ENCODE results near the gene COLEC12. TPM values are rescaled to one million over a fixed set of nuclear protein-coding genes. Genes with fewer than 3 reads are reported as not detected.

COLEC12 gene
- total RNA-seq, 2 donors from 2014 or later, result not detected

DNA sequence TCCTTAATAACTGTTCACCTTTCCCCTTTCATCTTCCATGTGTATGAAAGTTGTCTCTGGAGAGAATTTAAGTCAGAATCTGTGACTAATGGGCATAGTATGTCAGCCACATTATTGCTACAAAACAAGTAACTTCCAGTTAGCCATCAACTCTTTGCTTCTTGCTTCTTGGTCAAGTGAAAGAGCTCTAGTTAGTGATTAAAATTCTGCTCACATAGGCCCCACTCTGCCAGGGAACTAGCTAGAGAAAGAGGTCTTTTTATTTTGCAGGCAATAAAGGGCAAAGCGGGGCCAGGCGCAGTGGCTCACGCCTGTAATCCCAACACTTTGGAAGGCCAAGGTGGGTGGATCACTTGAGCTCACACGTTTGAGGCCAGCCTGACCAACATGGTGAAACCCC is 64.6 kb downstream of the COLEC12 start:
- DNase-seq (ENCODE audit: low spot score in 2 of 2), result no peak
- Mint-ChIP-seq H3K36me3 (no peaks in the 10 kb centered on the region), H3K9me3 (no peaks in the 10 kb centered on the region), H3K27ac (no peak overlapping the region)
- ATAC-seq, result no peak

DNA sequence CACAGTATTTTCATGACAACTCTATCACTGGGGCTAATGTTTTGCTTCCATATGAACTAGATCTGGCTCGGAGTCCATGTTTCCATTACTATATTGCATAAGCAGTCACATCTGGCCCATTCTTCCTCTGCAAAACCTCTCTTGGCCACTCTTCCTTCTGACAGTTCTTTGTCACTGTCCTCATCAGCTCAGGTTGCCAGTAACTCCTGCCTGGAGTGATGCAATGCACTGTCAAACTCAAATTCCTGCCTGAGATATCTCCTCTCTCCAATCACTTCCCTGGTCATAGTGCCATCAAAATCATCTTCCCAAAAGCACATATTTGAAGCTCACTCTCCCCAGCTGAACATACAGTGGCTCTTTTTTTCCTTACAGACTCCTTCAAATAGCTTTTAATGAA is 66.1 kb downstream of the COLEC12 start:
- ATAC-seq (no peak), DNase-seq (ENCODE audit: low spot score in 2 of 2) (no peak)
- Mint-ChIP-seq H3K9me3 (no peaks in the 10 kb centered on the region), H3K36me3 (no peaks in the 10 kb centered on the region), H3K27ac (no peak overlapping the region)

DNA sequence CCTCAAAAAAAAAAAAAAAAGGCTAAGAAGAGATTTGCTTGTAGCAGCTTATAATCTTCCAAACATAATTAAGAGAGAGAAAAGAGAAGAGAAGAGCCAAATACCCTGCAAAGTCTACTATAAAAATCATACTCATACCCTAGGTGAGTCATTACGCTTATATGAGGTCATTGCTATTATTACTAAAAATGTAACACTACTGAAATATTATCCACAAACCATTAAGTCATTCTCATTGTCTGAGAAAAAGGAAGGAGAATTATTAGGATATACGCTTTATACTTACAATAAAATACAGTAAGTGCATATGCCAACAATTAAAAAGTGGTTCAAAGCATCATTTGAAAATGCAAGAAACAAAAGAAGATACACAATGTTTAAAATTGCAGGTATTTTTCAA is 66.5 kb downstream of the COLEC12 start:
- no peak overlapping the region for H3K27ac Mint-ChIP-seq
- no peak for ATAC-seq
- no peaks in the 10 kb centered on the region for H3K9me3 Mint-ChIP-seq
- no peak for DNase-seq (ENCODE audit: low spot score in 2 of 2)
- H3K36me3 Mint-ChIP-seq, result no peaks in the 10 kb centered on the region

DNA sequence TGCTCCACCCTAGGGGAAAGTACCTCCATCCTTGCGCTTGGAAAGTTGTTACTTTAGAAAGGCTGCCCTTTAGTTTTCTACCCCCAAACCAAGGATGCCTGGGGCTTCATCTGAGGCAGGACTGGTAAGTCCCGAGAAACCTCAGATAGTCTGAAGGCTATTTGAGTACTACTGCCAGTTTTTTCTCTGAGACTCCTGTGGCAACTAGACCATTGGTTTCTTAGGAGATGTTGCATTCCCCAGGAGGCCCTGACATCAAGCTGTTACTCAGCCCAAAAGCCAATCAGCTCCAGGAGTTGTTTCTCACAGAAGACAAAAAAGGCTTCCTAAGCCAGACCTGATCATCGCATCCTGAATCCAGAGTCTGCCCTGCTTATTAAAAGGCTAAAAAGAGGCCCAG is 67.2 kb downstream of the COLEC12 start:
- H3K36me3 Mint-ChIP-seq, result no peaks in the 10 kb centered on the region
- DNase-seq (ENCODE audit: low spot score in 2 of 2) (no peak), ATAC-seq (no peak)
- no peak overlapping the region for H3K27ac Mint-ChIP-seq
- no peaks in the 10 kb centered on the region for H3K9me3 Mint-ChIP-seq

DNA sequence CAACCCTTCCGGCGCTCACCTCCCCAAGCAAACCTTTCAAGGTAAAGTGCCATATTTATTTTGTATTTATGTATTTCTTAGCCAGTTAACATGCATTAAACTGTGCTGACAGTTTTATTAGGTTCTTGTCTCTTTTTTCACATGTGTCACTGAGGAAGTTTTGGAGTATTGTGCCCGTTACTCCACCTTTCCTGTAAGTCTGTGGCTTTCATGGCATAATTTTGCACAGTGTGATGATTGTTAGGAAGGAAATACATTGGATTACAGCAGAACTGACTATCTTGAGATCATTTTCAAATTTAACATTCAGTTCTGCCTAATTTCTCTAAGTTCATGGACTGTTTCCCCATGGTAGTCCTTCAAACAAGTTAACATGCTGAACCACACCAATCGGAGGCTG is 67.7 kb downstream of the COLEC12 start:
- DNase-seq (ENCODE audit: low spot score in 2 of 2), result no peak
- no peak for ATAC-seq
- H3K27ac Mint-ChIP-seq, result no peak overlapping the region
- no peaks in the 10 kb centered on the region for H3K36me3 Mint-ChIP-seq
- no peaks in the 10 kb centered on the region for H3K9me3 Mint-ChIP-seq

DNA sequence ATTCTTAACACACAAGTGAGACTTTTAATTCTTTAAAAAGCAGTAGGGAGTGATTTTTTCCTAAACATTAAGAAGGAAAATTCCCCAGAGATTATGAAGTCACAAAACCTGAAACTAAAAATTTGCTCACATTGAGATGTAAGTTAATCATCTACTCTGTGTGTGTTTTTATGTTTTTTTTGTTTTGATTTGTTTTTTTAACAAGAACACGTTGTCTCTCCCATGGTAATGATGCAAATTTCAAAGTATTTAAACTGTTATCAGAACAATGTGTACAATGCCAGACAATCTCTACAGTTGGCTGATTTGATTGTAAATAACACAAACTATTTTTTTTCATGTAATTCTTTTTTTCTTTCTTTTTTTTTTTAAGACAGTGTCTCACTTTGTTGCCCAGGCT is 71.5 kb downstream of the COLEC12 start:
- ATAC-seq, result no peak
- Mint-ChIP-seq H3K27ac (no peak overlapping the region), H3K9me3 (no peaks in the 10 kb centered on the region), H3K36me3 (no peaks in the 10 kb centered on the region)
- no peak for DNase-seq (ENCODE audit: low spot score in 2 of 2)

DNA sequence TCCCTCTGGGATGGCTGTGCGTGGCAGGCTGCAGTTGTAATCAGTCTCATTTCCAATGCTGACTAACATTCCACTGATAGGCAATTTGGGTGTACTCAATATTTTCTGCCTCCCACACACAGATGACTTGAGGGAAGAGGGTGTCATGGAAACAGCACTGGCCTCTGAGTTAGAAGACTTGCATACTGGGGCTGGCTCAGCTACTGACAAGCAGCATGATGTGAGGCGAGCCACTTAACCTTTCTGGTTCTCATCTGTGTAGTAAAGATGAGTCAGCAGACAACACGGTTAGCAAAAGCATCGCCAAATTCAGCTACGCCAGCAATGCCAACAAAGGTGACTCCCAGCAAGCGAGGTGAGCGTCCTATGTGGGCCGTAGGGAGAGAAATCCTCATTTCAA is 73.5 kb downstream of the COLEC12 start:
- no peak overlapping the region for H3K27ac Mint-ChIP-seq
- ATAC-seq (peak in 1 of 2 donors; percentile 61), DNase-seq (ENCODE audit: low spot score in 2 of 2) (no peak)
- H3K36me3 Mint-ChIP-seq, result no peaks in the 10 kb centered on the region
- H3K9me3 Mint-ChIP-seq, result no peaks in the 10 kb centered on the region

DNA sequence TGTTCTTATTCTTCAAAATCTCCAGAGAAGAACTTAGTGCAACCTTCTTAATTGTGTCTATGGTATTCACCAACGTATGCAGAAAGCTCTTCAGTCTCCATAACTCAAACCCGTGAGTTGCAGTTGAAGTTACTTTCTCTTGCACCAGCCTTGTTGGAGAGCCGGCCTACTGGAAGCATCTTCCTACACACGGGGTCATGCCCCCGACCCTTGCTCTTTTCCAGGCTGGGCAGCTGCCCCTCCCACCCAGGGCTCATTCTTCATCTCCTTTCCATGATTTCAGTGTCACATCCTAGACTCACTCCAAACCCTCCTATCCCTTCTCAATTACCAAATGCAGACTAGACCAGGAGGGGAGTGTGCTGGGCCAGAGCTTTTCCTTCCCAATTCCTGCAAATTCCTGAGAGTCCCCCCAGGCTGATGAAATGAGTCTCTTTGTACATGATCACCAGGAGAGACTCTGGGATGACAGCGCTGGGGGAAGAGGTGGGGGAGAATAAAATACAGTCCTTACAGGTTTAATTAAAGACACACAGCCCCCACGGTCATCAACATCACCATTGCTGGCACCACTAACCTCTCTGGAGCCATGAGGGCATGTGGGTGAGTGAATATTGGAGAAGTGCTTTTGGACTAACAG is 75.3 kb downstream of the COLEC12 start:
- DNase-seq (ENCODE audit: low spot score in 2 of 2) (no peak), ATAC-seq (no peak)
- no peaks in the 10 kb centered on the region for H3K36me3 Mint-ChIP-seq
- H3K27ac Mint-ChIP-seq, result no peak overlapping the region
- H3K9me3 Mint-ChIP-seq, result no peaks in the 10 kb centered on the region

DNA sequence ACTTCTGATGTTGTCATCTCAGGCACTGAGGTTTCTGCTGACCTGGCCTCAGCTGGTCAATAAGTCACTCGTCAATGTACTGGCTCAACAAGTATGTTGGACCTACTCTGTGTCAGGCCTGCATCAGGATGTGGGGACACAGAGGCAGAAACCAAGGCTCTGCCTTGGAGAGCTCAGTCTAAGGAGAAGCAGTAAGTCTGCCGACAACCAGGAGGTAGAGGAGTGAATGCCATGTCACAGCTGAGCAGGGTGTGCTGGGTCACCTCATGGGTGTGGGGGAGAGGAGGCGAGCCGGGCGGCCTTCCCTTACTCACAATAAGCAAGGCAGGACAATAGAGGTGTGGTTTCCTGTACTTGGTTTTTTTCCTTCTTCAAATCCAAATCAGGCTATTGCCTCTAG is 75.8 kb downstream of the COLEC12 start:
- no peak for DNase-seq (ENCODE audit: low spot score in 2 of 2)
- no peaks in the 10 kb centered on the region for H3K9me3 Mint-ChIP-seq
- ATAC-seq, result no peak
- H3K27ac Mint-ChIP-seq, result no peak overlapping the region
- no peaks in the 10 kb centered on the region for H3K36me3 Mint-ChIP-seq

DNA sequence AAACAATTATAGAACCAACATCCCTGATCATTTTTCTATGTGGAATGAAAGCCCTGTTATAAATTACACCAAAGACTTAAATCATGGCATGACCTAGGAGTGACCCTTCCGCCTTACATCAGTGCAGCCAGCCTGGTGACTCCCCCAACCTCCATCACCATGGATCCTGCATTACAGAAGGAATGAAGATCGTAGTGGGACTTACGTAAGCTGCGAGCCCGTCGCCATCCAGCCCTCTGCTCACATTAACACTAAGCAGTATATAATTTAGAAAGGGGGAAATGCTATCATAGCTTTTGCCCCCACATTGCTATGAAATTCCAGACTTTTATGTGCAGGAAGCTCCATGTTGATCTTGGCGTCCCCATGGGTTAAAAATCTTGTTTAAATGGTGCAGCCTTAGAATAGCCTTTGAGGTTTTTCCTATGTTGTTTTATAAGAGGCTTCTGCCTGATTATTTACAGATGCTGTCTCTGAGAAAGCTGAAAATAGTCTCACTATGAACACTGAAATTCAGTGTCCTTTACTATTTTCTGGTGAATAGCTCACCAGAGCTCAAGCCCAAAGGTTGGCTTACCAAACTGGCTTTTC is 76.3 kb downstream of the COLEC12 start:
- ATAC-seq (no peak), DNase-seq (ENCODE audit: low spot score in 2 of 2) (no peak)
- H3K36me3 Mint-ChIP-seq, result no peaks in the 10 kb centered on the region
- H3K27ac Mint-ChIP-seq, result no peak overlapping the region
- H3K9me3 Mint-ChIP-seq, result no peaks in the 10 kb centered on the region

DNA sequence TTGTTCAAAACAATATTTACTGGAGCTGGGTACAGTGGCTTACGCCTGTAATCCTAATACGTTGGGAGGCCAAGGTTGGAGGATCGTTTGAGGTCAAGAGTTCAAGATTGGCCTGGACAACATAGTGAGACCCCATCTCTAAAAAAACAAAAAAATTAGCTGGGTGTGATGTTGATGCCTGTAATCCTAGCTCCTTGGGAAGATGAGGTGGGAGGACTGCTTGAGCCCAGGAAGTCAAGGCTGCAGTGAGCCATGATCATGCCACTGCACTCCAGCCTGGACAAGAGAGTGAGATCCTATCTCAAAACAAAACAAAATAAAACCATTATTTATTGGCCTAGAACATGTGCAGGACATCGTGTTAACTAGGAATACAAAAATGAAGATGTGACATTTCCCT is 77.5 kb downstream of the COLEC12 start:
- H3K36me3 Mint-ChIP-seq, result no peaks in the 10 kb centered on the region
- no peak overlapping the region for H3K27ac Mint-ChIP-seq
- H3K9me3 Mint-ChIP-seq, result no peaks in the 10 kb centered on the region
- DNase-seq (ENCODE audit: low spot score in 2 of 2), result no peak
- no peak for ATAC-seq

DNA sequence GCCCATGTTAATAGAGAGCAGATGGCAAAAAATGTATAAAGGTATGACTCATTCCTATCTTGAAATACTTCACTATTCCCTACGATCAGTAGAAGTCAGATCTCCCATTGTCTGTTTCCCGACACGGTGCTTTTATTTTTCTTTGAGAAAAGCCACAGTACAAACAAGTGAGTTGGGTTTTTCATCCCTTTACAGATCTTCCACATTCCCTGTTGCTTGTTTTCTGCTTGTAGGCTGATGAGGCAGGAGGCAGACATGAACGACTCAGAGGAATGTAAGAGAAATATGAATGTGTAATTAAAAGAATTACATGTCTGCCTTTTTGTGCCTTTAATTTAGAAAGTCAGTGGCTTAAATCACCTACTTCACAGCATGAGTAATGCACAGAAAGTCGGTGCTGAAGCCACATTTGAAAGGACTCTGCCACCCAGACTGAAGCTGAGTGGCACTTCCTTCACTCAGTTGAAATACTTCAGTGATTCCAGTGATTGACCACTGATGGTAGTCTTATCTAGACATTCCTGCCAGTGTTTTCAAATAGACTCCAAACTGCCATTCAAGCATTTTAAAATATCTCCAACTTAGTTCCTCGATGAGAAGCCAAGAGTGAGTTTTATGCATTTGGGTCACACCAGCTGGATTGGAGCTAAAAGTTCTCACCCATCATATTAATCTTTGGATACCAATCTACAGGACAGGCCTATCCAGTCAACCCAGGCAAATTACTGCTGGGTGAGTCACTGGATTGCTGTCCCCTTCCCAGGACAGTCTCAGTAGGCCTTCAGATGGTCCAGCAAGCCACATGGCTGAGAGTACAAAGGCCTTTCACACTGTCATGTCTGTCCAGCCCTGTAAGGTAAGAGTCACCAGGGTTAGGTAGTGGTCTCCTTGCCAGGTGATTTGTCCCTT is 79.0 kb downstream of the COLEC12 start:
- Mint-ChIP-seq H3K27ac (no peak overlapping the region), H3K36me3 (no peaks in the 10 kb centered on the region), H3K9me3 (no peaks in the 10 kb centered on the region)
- ATAC-seq (no peak), DNase-seq (ENCODE audit: low spot score in 2 of 2) (no peak)

DNA sequence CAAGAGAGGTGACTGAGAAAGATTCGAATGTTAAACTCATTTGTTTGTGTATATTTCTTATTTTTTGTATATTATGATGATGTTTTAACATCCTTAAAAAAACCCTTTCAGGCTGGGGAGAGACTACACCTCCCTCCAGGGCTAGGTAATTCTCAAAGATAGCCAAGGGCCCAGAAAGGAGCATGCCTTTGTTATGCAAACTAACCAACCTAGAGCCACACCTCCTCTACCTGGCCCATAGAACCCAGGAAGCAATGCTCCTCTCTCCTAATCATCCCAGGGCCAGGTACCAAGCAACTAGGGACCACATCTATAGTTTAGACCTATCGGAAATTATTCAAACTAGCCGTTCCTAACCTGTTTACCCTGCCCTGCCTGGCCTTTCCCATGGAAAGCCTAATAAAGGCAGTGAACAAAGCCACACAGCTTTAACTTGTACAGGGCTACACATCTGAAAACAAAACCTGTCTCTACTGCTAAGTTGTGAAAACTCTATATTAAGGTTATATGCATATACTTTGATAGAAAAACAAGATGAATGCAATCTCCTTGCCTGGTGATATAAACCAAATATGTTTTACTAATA is 79.7 kb downstream of the COLEC12 start:
- ATAC-seq (no peak), DNase-seq (ENCODE audit: low spot score in 2 of 2) (no peak)
- Mint-ChIP-seq H3K27ac (no peak overlapping the region), H3K9me3 (no peaks in the 10 kb centered on the region), H3K36me3 (no peaks in the 10 kb centered on the region)

DNA sequence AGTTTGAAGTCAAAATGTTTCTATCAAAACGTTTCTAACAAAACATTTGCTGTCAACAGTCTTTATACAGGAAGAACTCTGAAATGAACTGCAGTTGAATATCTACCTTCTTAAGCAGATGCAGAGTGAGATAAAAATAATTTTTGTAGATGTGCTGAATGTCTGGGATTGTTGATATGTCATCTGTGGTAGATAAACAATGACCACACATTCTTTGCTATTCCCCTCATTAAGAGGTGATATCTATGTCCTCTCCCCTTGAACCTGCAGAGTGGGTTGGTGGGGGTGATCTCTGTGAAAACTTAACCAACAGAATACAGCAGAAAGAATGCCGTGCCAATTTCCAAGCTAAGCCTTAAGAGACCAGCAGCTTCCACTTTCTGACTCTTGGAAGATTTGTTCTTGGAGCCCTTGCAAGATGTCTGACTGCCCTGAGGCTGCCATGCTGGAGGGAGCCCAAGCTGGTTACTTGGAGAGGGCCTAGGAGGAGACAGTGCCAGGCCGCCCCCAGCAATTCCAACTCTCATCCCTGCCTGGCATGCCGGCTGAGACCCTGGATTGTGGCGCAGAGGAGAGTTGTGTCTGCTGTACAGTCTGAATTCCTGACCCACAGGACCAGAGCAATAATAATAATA is 80.8 kb downstream of the COLEC12 start:
- no peak for DNase-seq (ENCODE audit: low spot score in 2 of 2)
- Mint-ChIP-seq H3K27ac (no peak overlapping the region), H3K36me3 (no peaks in the 10 kb centered on the region), H3K9me3 (no peaks in the 10 kb centered on the region)
- no peak for ATAC-seq

DNA sequence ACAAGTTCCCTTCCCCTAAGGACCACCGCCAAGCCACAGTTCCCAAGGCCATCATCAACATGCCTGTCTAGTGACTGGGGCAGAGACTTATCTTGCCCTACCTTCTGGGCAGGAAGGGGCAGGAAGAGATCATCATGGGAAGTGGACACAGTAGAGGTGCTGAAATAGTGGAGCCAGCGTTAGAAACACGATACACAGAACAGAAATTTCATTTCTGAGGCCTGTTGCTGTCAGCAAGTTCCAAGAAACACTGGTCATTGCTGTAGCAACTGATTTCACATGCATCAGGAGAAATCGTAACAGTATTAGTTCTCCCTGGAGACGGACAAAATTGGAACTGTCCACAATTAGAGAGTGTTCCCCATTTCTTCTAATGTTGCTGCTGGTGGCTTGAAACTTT is 83.0 kb downstream of the COLEC12 start:
- H3K36me3 Mint-ChIP-seq, result no peaks in the 10 kb centered on the region
- peaks cover 4 to 5% of the 10 kb centered on the region in 2 donors for H3K9me3 Mint-ChIP-seq
- no peak for DNase-seq (ENCODE audit: low spot score in 2 of 2)
- ATAC-seq, result no peak
- H3K27ac Mint-ChIP-seq, result no peak overlapping the region

DNA sequence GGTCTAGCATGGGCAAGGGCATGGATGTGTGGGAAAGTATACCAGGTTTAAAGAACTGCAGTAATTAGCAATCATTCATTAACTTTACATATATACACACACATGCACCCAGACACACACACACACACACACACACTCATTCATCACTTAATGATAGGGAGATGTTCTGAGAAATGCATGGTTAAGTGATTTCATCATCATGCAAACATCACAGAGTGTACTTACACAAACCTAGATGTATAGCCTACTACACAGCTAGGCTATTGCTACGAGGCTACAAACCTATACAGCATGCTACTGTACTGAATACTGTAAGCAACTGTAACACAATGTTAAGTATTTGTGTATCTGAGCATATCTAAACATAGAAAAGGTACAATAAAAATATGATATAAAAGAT is 83.6 kb downstream of the COLEC12 start:
- no peaks in the 10 kb centered on the region for H3K36me3 Mint-ChIP-seq

More for the DNA sequence above, 83.6 kb downstream of the COLEC12 start:
- ATAC-seq (no peak), DNase-seq (ENCODE audit: low spot score in 2 of 2) (no peak)
- H3K27ac Mint-ChIP-seq, result no peak overlapping the region
- H3K9me3 Mint-ChIP-seq, result peaks cover 4 to 5% of the 10 kb centered on the region in 2 donors

All from activated naive CD4-positive, alpha-beta T cell treated with anti-CD3 and anti-CD28 coated beads, Interleukin-2, amount 50 U/mL, for 72 hours (primary cell).